Measurements from ENCODE around the gene EIF4E3. TPM values are rescaled to one million over a fixed set of nuclear protein-coding genes. Genes with fewer than 3 reads are reported as not detected.

The EIF4E3 gene
- total RNA-seq (2014; rRNA removed; shearing (Covaris generic)) = 0.37 and 0.63 TPM in 2 replicates
- 5.1 and 6.3 TPM in 2 replicates for polyA plus RNA-seq (2015; cell fraction: cytosol; rRNA removed)
- polyA plus RNA-seq (2015; cell fraction: nucleus; rRNA removed) = 1.4 and 2.6 TPM in 2 replicates

GRCh38 chr3:71725271-71725991 lies at the start of gene EIF4E3:
Gene EIF4E3, minus strand, starts transcription at chr3:71725402. Its CDS starts 35 bp downstream, at chr3:71725367.
- no peak for DNase-seq (ENCODE audit: low read depth)

DNA sequence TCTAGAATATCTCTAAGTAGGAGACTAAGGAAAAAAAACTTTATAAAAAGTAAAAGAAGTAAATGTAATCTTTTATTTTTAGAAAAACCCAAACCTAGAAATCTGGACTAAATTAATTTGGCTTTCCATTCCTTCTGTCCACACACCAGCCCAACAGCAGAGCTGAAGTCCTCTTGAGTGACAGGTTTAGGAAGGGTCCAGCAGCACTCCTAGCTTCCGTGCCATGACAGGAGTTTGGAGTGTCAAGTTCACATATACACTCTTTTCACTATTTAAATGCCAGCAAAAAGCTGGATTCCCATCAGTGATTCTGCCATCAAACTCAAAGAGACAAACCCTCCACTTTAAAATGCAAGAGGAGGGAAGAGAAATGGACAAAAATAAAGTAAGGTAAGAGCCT lies 46.7 kb upstream of the EIF4E3 start:
- DNase-seq (ENCODE audit: low read depth) = no peak

- DNase-seq (ENCODE audit: low read depth) = no peak
These were observed 45.9 kb upstream of the EIF4E3 start for GRCh38 chr3:71771126-71771525.

GRCh38 chr3:71763426-71763825 lies 38.2 kb upstream of the EIF4E3 start:
- DNase-seq (ENCODE audit: low read depth) = no peak

GRCh38 chr3:71760140-71760539 lies 34.9 kb upstream of the EIF4E3 start:
- no peak for DNase-seq (ENCODE audit: low read depth)

- DNase-seq (ENCODE audit: low read depth) = no peak
These were observed 34.2 kb upstream of the EIF4E3 start for GRCh38 chr3:71759401-71759800.

GRCh38 chr3:71758091-71758490 lies 32.9 kb upstream of the EIF4E3 start:
- no peak for DNase-seq (ENCODE audit: low read depth)

DNA sequence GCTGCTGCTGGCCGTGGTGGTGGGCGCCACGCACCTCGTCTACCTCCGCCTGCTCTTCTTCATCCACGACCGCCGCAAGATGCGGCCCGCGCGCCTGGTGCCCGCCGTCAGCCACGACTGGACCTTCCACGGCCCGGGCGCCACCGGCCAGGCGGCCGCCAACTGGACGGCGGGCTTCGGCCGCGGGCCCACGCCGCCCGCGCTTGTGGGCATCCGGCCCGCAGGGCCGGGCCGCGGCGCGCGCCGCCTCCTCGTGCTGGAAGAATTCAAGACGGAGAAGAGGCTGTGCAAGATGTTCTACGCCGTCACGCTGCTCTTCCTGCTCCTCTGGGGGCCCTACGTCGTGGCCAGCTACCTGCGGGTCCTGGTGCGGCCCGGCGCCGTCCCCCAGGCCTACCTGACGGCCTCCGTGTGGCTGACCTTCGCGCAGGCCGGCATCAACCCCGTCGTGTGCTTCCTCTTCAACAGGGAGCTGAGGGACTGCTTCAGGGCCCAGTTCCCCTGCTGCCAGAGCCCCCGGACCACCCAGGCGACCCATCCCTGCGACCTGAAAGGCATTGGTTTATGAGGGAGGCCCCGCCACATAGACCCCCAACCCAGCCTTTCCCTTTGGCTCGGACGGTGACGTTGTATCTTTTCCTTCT lies 29.5 kb upstream of the EIF4E3 start:
- DNase-seq (ENCODE audit: low read depth) = no peak

- no peak for DNase-seq (ENCODE audit: low read depth)
These were observed 28.8 kb upstream of the EIF4E3 start, which contains the start of gene GPR27 for GRCh38 chr3:71753701-71754609. Gene GPR27, plus strand, starts transcription at chr3:71753855. Its CDS starts 195 bp downstream, at chr3:71754050.

DNA sequence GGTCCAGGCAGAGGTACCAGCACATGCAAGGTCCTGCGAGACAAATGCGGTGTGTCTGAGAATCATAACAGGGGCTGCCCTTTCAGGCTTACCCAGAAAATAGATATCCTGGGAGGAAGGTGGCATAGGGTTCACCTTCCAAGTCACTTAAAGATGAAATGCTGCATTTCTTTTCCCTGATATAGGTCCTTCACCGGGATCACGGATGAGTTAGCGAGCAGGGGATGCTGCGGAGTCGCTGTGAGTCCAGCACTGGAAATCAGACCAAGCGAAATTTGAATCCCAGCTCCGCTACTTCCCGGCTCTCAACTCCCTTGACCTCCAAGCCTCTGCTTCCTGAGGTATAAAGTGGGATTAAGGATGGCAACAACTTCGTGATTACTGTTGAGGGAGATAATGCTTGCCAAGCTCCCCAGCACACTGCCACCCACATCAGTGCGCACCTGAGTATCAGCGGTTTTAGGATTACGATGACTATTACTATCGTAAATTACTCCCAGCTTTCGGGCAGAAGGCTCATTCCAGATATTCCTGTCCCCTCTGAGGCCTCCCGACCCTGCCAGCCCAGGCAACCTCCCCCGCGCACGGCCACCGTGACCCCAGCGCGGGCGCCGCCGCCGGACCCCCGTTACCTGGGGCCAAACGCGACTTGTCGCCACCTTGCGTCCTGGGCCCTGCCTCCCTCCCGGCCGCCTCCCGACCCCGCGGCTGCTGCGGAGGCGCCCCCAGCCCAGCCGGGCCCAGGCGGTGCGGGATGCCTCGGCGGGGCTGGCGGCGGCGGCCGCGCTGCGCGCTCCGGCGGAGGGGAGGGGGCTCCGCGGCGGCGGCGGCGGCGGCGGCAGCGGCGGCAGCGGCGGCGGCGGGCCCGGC lies 27.9 kb upstream of the EIF4E3 start:
- DNase-seq (ENCODE audit: low read depth) = no peak

- DNase-seq (ENCODE audit: low read depth) = no peak
These were observed 26.4 kb upstream of the EIF4E3 start for GRCh38 chr3:71751602-71752001.

DNA sequence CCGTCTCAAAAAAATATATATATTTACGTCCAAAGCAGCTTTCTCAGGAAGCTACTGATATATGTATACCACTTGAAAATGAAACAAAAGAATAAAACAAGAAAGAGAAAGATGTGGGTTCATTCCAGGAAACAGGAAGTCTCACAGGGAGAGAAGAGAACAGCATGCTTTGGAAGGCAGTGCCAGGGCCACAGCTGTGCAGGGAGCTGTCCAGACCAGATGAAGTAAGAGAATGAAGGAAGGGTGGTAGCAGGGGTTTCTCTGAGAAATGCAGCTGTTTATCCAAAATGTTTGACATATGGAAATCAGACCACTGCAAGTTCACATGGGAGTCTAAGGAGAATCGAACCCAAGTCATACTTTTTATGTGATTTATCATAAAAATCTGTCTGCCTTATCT lies 19.5 kb upstream of the EIF4E3 start:
- no peak for DNase-seq (ENCODE audit: low read depth)

- DNase-seq (ENCODE audit: low read depth) = no peak
These were observed 17.4 kb upstream of the EIF4E3 start for GRCh38 chr3:71742621-71743020.

GRCh38 chr3:71734881-71735280 lies 9.7 kb upstream of the EIF4E3 start:
- no peak for DNase-seq (ENCODE audit: low read depth)

- DNase-seq (ENCODE audit: low read depth) = no peak
These were observed 8.1 kb upstream of the EIF4E3 start for GRCh38 chr3:71733319-71733718.

GRCh38 chr3:71732637-71733036 lies 7.4 kb upstream of the EIF4E3 start:
- DNase-seq (ENCODE audit: low read depth) = no peak

- DNase-seq (ENCODE audit: low read depth) = no peak
These were observed 3.6 kb upstream of the EIF4E3 start for GRCh38 chr3:71728632-71729342.

- DNase-seq (ENCODE audit: low read depth) = no peak
These were observed 944 bp upstream of the EIF4E3 start for GRCh38 chr3:71726146-71726545.

- no peak for DNase-seq (ENCODE audit: low read depth)
These were observed 475 bp downstream of the EIF4E3 start for GRCh38 chr3:71724584-71725270.

DNA sequence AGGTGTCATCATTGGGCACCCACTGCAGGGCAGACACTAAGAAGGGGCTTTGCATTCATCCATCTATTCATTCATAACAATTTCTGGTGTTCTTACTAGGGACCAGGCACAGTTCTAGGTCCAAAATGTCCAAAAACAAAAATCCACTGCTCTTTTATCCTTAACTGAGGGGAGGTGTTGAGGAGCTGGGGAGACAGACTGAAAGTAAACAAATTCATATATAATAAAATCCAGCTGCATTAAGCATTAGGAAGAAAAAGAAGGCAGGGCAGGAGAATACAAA lies 1.1 kb downstream of the EIF4E3 start:
- no peak for DNase-seq (ENCODE audit: low read depth)
